ENCODE data around the gene PAK3.

PAK3 gene

GRCh38 chrX:111095974-111096895 lies at the start of gene PAK3:
TSS of gene PAK3 (plus strand) at chrX:111096191. CDS start at chrX:111123104, 26,913 bp downstream.
- in situ Hi-C loops (cut with HindIII; ENCODE audit: low sequenced_read_pairs) = no loop called here

GRCh38 chrX:111047575-111047974 lies 48.4 kb upstream of the PAK3 start:
- in situ Hi-C loops (cut with HindIII; ENCODE audit: low sequenced_read_pairs) = no loop called here

- in situ Hi-C loops (cut with HindIII; ENCODE audit: low sequenced_read_pairs) = no loop called here
These were observed 43.5 kb upstream of the PAK3 start for GRCh38 chrX:111052478-111052877.

DNA sequence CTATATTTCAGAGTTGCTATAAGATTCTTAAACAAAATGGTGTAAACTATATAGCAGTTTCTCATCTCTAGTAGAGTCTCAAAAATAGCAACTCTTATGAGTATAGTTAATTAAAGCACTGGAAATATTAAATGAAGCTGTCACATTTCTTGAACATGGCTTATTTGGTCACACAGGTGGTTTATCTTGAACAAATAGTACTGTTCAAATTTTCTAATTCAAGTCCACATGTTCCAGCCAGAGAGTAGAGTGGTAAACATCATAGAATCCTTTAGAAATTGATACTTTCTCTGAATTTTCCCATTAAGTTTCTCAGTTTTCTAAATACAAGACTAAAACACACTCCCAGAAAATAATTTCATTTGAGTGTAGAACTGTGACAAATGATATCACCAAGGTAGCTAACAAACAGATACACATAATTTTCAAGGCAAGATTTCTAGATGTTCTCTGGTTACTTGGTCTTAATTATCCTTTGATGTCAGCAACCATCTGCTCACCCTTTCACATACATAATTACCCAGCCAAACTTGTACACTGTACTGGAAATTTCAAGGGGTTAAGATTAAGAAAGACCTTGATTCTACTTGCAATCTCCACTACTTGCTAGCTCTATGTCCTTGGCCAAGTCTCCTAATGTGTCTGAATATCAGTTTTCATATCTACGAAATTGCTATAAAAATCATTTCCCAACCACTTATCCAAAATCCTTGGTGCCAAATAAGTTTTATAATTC lies 24.3 kb upstream of the PAK3 start:
- in situ Hi-C loops (cut with HindIII; ENCODE audit: low sequenced_read_pairs) = no loop called here

GRCh38 chrX:111083081-111083480 lies 12.9 kb upstream of the PAK3 start:
- in situ Hi-C loops (cut with HindIII; ENCODE audit: low sequenced_read_pairs) = no loop called here

GRCh38 chrX:111086591-111087006 lies 9.4 kb upstream of the PAK3 start:
- in situ Hi-C loops (cut with HindIII; ENCODE audit: low sequenced_read_pairs) = no loop called here

GRCh38 chrX:111088628-111089027 lies 7.4 kb upstream of the PAK3 start:
- in situ Hi-C loops (cut with HindIII; ENCODE audit: low sequenced_read_pairs) = no loop called here

GRCh38 chrX:111090458-111090857 lies 5.5 kb upstream of the PAK3 start:
- in situ Hi-C loops (cut with HindIII; ENCODE audit: low sequenced_read_pairs) = no loop called here

DNA sequence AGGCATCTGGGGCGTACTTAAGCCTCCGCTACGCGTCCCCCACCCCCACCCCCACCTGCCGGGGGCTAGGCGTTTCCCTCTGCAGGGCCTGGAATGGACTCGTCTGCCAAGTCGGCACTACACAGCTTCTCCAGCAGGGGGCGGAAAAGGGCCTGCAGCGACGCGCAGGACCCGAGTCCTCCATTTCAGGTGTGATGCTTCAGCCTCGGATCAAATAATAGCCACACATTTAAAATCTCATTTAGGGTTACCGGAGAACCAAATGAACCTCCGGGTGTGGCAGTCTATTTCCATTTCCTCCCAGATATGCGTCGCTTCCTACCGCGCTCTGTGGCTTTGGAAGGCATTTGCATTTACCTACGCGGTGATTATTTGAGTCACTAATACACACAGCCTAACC lies 2.9 kb downstream of the PAK3 start:
- in situ Hi-C loops (cut with HindIII; ENCODE audit: low sequenced_read_pairs) = no loop called here

GRCh38 chrX:111100191-111100590 lies 4.2 kb downstream of the PAK3 start:
- in situ Hi-C loops (cut with HindIII; ENCODE audit: low sequenced_read_pairs) = no loop called here

GRCh38 chrX:111101580-111101979 lies 5.6 kb downstream of the PAK3 start:
- in situ Hi-C loops (cut with HindIII; ENCODE audit: low sequenced_read_pairs) = no loop called here

DNA sequence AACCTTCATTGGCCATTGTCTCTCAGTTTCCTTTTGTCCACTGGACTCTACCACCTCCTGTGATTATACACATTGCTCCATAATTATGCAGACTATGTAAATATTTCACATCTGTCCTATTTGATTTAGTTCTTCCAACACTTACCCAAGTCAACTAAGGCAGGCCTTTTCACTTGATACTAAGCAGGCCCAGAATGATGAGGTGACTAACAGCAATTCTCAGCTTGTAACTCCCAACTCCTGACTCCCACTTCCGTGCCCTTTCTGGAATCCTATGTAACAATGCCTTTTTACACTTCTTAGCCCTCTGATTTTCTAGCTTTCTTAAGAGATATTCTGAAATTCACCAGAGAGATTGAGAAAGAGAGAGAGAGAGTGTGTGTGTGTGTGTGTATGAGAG lies 6.6 kb downstream of the PAK3 start:
- in situ Hi-C loops (cut with HindIII; ENCODE audit: low sequenced_read_pairs) = no loop called here

DNA sequence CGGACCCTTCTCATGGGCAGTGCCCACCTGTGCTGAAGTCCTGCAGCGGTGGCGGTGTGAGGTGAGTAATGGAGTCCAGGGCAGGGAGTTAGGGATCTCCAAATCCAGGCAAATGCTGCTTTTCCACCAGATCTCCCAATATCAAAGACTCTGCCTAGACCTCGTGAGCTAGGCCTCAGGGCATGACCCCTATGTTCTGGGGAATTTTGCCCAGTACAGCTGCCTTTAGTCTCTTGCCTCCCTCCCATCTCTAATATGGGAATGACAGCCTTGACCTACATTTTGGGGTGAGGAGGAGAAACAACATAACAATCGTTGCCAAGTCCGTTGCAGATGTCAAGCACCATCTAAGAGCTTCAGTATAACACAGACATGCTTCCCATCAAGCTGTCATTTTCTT lies 7.3 kb downstream of the PAK3 start:
- in situ Hi-C loops (cut with HindIII; ENCODE audit: low sequenced_read_pairs) = no loop called here

DNA sequence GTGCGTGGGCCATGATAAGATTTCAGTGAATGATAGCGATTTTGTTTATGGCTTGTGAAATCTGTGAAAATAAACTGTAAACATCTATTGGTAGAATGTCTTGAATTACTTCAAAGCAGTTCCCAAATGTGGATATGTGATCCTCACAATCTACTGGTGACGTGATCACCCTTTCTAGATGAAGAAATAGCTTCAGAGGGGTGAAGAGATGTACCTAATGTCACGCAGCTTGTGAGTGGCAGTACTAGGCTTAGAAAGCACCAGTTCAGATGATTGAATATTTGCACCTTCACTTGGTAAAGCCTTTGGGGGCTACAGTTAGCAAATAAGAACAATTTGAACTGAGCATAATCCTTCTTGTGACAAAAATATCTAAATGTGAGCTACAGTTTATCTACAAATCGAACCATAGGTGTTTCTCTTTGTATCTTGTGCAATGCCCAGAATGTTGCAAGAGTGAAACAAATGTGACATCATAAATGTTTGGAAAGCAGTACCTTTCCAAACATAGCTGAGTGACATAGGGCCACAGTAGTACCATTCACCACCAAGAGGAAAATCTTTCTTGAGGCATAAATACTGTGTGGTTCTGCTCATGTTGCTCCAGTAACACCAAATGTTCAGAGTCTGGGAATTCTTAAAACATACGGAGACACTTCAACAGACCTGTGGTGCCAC lies 14.2 kb downstream of the PAK3 start:
- in situ Hi-C loops (cut with HindIII; ENCODE audit: low sequenced_read_pairs) = no loop called here

DNA sequence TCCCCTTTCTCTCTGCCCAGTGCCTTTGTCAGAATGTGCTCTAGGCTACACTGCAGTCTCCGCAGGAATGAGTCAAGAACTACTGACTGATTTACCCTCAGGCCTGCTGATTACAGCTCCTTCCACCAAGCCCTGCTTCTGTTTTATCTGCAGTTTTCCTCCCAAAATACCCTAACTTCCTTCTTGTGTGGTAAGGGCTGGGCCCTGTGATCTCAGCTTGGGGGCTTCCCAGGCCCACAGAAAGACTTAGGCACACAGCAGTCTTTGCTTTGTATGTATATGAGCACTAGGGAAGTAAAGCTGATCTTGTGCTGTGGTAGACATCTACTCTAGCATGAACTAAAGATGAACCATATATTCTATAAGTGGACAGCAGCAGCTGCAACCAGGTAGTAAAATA lies 18.8 kb downstream of the PAK3 start:
- in situ Hi-C loops (cut with HindIII; ENCODE audit: low sequenced_read_pairs) = no loop called here

- in situ Hi-C loops (cut with HindIII; ENCODE audit: low sequenced_read_pairs) = no loop called here
These were observed 20.7 kb downstream of the PAK3 start for GRCh38 chrX:111116666-111117065.

DNA sequence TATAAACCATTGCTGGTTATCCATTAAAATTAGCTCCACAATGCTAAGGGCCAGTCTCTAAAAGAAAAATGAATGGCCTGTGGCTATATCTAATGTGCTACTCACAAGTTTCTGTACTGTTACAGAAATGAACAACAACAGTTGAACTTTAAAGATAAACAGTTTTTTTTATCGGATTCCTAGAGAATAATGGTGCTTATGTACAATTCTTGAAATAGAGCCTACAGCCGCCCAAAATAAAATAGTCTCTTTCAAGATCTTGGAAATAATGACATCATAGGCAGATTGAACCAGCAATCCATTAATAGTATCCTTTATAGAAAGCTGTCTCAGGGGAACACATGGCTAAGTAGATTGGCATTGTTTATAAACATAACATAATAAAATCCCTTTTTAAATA lies 23.4 kb downstream of the PAK3 start:
- in situ Hi-C loops (cut with HindIII; ENCODE audit: low sequenced_read_pairs) = no loop called here

- in situ Hi-C loops (cut with HindIII; ENCODE audit: low sequenced_read_pairs) = no loop called here
These were observed 27.1 kb downstream of the PAK3 start for GRCh38 chrX:111123125-111123524.

GRCh38 chrX:111123606-111124179 lies 27.7 kb downstream of the PAK3 start:
- in situ Hi-C loops (cut with HindIII; ENCODE audit: low sequenced_read_pairs) = no loop called here

- in situ Hi-C loops (cut with HindIII; ENCODE audit: low sequenced_read_pairs) = no loop called here
These were observed 28.4 kb downstream of the PAK3 start for GRCh38 chrX:111124418-111124817.

- in situ Hi-C loops (cut with HindIII; ENCODE audit: low sequenced_read_pairs) = no loop called here
These were observed 31.0 kb downstream of the PAK3 start for GRCh38 chrX:111127038-111127437.
